Breast epithelium (tissue), 4 donors: ENCODE measurements around the gene CWC27. TPM values are rescaled to one million over a fixed set of nuclear protein-coding genes. Genes with fewer than 3 reads are reported as not detected.
"Not testable (repeated sequence)": the region's sequence is repeated elsewhere in the genome, so short reads cannot be mapped to it uniquely, and the experiment has no call there.

Experiments
- DNase-seq, 2 donors: peaks; one replicate each; pipeline ENCODE4 v3.0.0-alpha.2; 2019; ENCODE audit warnings: low spot score in 2 of 2
- H3K27ac ChIP-seq, 2 donors: fragments of 200-600 bp; sonication (generic) in 1 of 2; one replicate each; pipeline ENCODE4 v1.5.1; 2016 to 2019; ENCODE audit warnings: mild to moderate bottlenecking in 1 of 2
- H3K27me3 ChIP-seq, 2 donors: fragments of 200-600 bp; sonication (generic) in 1 of 2; one replicate each; pipeline versions ENCODE4 v1.5.1 to v1.6.0; 2017 to 2019; ENCODE audit warnings: control low read depth in 1 of 2, mild to moderate bottlenecking in 1 of 2
- H3K36me3 ChIP-seq: fragments of 200-600 bp; one replicate; pipeline ENCODE4 v1.5.1; 2019
- H3K4me1 ChIP-seq, 2 donors: fragments of 200-600 bp; sonication (generic); one replicate each; pipeline ENCODE4 v1.5.1; 2016 to 2019; ENCODE audit warnings: control low read depth in 1 of 2
- H3K4me3 ChIP-seq, 3 donors: fragments of 200-600 bp; sonication (generic); 1 replicate in 2 of 3; 2 replicates in 1 of 3; pipeline ENCODE4 v1.5.1; 2016 to 2019; ENCODE audit warnings: mild to moderate bottlenecking in 3 of 3, moderate library complexity in 2 of 3
- H3K9me3 ChIP-seq, 2 donors: fragments of 200-600 bp; sonication (generic) in 1 of 2; one replicate each; pipeline ENCODE4 v1.5.1; 2016 to 2019; ENCODE audit warnings: control low read depth in 1 of 2
- CTCF ChIP-seq, 3 donors: fragments of 450-650 bp; IDR thresholded peaks; one replicate each; pipeline ENCODE4 v1.5.1; 2016 to 2017; ENCODE audit warnings: antibody characterized with exemption in 3 of 3, mild to moderate bottlenecking in 3 of 3, moderate library complexity in 3 of 3
- POLR2A ChIP-seq: fragments of 450-650 bp; IDR thresholded peaks from one replicate; pipeline ENCODE4 v1.6.1; 2016; ENCODE audit warnings: antibody characterized with exemption, mild to moderate bottlenecking, moderate library complexity
- POLR2AphosphoS5 ChIP-seq, 3 donors: sonication (generic); formaldehyde crosslinking; IDR thresholded peaks; one replicate each; pipeline ENCODE4 v1.6.1; 2017; ENCODE audit warnings: antibody characterized with exemption in 3 of 3
- intact Hi-C: fragments of 100-400 bp; cut with DNase I; formaldehyde crosslinking; loops from one replicate; pipeline ENCODE4 v1.15.1; 2023; ENCODE audit warnings: low total_unique reads
- total RNA-seq, 3 donors: library from RNA; depleted of rRNA; stranded (reverse); fragments of >200 nt; gene quantifications; one replicate each; pipeline ENCODE4 v1.1.0, GENCODE V29; 2016

Gene CWC27
- total RNA-seq, 3 donors from 2014 or later: 10.6 to 19.9 (median 18.0) TPM

- Histone ChIP-seq H3K4me3 (no peak overlapping the region), H3K27ac (no peak overlapping the region), H3K4me1 (no peaks in the 10 kb centered on the region), H3K36me3 (no peaks in the 10 kb centered on the region), H3K27me3 (no peaks in the 10 kb centered on the region), H3K9me3 (no peaks in the 10 kb centered on the region)
- intact Hi-C loops: no loop called here
- no peak for DNase-seq
- TF ChIP-seq CTCF (IDR thresholded peaks at IDR 0.05) (no peak), POLR2AphosphoS5 (IDR thresholded peaks at IDR 0.05) (no peak), POLR2A (no peak)
These were observed 119.2 kb downstream of the CWC27 start for GRCh38 chr5:64887910-64888309.

DNA sequence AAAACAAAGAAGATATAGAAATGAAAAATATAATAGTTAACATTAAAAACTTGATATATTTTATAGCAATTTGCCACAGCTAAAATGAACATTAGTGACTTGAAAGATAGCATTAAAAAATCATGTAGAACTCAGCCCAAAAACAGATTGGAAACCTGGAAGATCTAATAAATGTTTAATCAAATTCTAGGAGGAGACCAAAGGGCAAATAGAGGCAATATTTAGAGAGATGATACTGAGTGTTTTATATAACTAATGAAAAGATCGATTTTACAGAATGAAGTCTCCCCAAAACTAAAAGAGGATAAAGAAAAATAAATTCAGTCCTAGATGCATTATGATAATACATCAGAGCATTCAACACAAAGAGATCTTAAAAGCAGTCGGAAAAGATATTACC, 127.0 kb downstream of the CWC27 start:
- intact Hi-C loops: no loop called here
- no peak overlapping the region for H3K27ac ChIP-seq
- no peaks in the 10 kb centered on the region for H3K27me3 ChIP-seq
- no peak for TF ChIP-seq CTCF (IDR thresholded peaks at IDR 0.05)
- TF ChIP-seq POLR2AphosphoS5 (IDR thresholded peaks at IDR 0.05): no peak
- TF ChIP-seq POLR2A: no peak
- H3K36me3 ChIP-seq: no peaks in the 10 kb centered on the region
- no peak overlapping the region for H3K4me3 ChIP-seq
- H3K9me3 ChIP-seq: no peaks in the 10 kb centered on the region
- DNase-seq: no peak
- no peaks in the 10 kb centered on the region for H3K4me1 ChIP-seq

GRCh38 chr5:64899838-64900237, 131.1 kb downstream of the CWC27 start:
- Histone ChIP-seq H3K4me1 (no peaks in the 10 kb centered on the region), H3K36me3 (no peaks in the 10 kb centered on the region), H3K27ac (no peak overlapping the region), H3K9me3 (no peaks in the 10 kb centered on the region), H3K27me3 (no peaks in the 10 kb centered on the region), H3K4me3 (no peak overlapping the region)
- no peak for TF ChIP-seq POLR2AphosphoS5 (IDR thresholded peaks at IDR 0.05)
- no peak for TF ChIP-seq POLR2A
- TF ChIP-seq CTCF (IDR thresholded peaks at IDR 0.05): no peak
- DNase-seq: no peak
- intact Hi-C loops: no loop called here

GRCh38 chr5:64900618-64901017, 131.9 kb downstream of the CWC27 start:
- intact Hi-C loops: no loop called here
- Histone ChIP-seq H3K9me3 (no peaks in the 10 kb centered on the region), H3K27me3 (no peaks in the 10 kb centered on the region), H3K4me3 (no peak overlapping the region), H3K4me1 (no peaks in the 10 kb centered on the region), H3K27ac (no peak overlapping the region), H3K36me3 (no peaks in the 10 kb centered on the region)
- DNase-seq: no peak
- TF ChIP-seq POLR2AphosphoS5 (IDR thresholded peaks at IDR 0.05): no peak
- no peak for TF ChIP-seq POLR2A
- no peak for TF ChIP-seq CTCF (IDR thresholded peaks at IDR 0.05)

- H3K27ac ChIP-seq, DNase-seq, H3K36me3 ChIP-seq, H3K27me3 ChIP-seq, H3K4me1 ChIP-seq, intact Hi-C loops, H3K4me3 ChIP-seq: not testable (repeated sequence)
- H3K9me3 ChIP-seq: peaks cover 13 to 14% of the 10 kb centered on the region in 2 donors
These were observed 138.7 kb downstream of the CWC27 start for GRCh38 chr5:64907399-64907798.

- no peak overlapping the region for H3K4me3 ChIP-seq
- intact Hi-C loops: no loop called here
- H3K27ac ChIP-seq: no peak overlapping the region
- H3K4me1 ChIP-seq: no peaks in the 10 kb centered on the region
- no peaks in the 10 kb centered on the region for H3K36me3 ChIP-seq
- peaks cover 8 to 15% of the 10 kb centered on the region in 2 donors for H3K9me3 ChIP-seq
- H3K27me3 ChIP-seq: no peaks in the 10 kb centered on the region
- no peak for DNase-seq
- TF ChIP-seq POLR2AphosphoS5 (IDR thresholded peaks at IDR 0.05) (no peak), CTCF (IDR thresholded peaks at IDR 0.05) (no peak), POLR2A (no peak)
These were observed 145.7 kb downstream of the CWC27 start for GRCh38 chr5:64914396-64914795.
